ENCODE measurements around the gene PRMT7.

Gene PRMT7

DNA sequence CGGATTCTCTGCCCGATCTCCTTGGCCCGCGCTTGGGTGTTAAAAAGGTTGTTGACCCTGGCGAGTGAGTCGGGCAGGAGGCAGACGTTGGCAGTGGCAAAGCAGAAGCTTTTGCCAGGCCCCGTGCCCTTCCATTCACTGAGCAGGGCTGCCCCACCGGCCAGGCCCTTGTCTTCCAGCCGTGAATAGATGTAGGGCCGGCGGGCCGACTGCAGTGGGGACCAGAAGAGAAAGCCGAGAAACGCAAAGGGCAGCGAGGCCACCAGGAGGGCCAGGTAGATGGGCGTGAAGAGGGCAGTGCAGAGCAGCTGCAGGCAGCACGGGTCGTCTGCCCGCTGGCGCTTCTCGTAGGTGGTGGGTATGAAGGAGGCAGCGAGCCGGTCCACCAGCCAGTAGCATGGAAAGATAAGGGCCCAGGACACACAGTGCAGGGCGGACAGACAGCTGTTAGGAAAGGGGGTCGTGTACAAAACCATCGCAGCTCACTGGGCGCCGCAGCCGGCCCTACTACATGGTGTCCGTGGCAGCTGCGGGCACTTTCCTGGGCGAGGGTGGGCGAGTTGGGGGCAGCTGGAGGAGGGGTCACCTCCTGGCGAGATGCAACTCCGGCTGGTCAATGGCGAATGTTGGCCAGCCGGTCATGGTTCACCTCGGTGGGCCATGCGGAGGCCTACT lies 61.0 kb downstream of the PRMT7 start:
- H3K4me3 ChIP-seq (ENCODE audit: low read depth, low read length), result no peak overlapping the region
- H3K27me3 ChIP-seq (ENCODE audit: insufficient read depth, low read length), result no peaks in the 10 kb centered on the region
- no peaks in the 10 kb centered on the region for H3K36me3 ChIP-seq (ENCODE audit: insufficient read depth, low read length)
- no peak overlapping the region for H2AFZ ChIP-seq (ENCODE audit: low read length, unreplicated experiment)
- H3K79me2 ChIP-seq (ENCODE audit: control insufficient read depth, insufficient read depth, low read length, unreplicated experiment), result no peaks in the 10 kb centered on the region
- H3K27ac ChIP-seq (ENCODE audit: low read depth, low read length), result no peak overlapping the region
- H3K4me1 ChIP-seq (ENCODE audit: control insufficient read depth, insufficient read depth, low read length, unreplicated experiment), result no peaks in the 10 kb centered on the region

- Histone ChIP-seq H3K4me3 (ENCODE audit: low read depth, low read length) (no peak overlapping the region), H3K79me2 (ENCODE audit: control insufficient read depth, insufficient read depth, low read length, unreplicated experiment) (no peaks in the 10 kb centered on the region), H2AFZ (ENCODE audit: low read length, unreplicated experiment) (no peak overlapping the region), H3K36me3 (ENCODE audit: insufficient read depth, low read length) (no peaks in the 10 kb centered on the region), H3K27ac (ENCODE audit: low read depth, low read length) (no peak overlapping the region), H3K27me3 (ENCODE audit: insufficient read depth, low read length) (no peaks in the 10 kb centered on the region), H3K4me1 (ENCODE audit: control insufficient read depth, insufficient read depth, low read length, unreplicated experiment) (no peaks in the 10 kb centered on the region)
These were observed 61.5 kb downstream of the PRMT7 start for GRCh38 chr16:68372381-68372720.

DNA sequence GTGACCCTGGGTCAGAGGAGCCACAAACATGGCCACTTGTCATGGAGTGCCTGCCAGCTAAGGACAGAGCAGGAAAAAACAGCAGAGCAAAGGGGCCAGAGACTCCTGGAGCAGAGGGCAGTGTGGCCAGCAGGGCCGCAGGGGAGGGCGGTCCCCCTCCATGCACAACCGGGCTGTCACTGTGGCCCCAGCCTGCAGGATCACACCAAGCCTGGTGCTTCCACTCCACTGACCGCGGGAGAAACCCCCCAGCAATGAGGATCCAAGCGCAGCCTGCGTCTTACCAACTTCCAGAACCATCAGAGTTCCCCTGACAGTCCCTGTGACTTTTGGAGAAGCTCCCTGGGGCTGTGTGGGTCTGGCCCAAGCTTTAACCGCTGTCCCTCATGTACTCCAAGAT lies 62.0 kb downstream of the PRMT7 start:
- Histone ChIP-seq H3K79me2 (ENCODE audit: control insufficient read depth, insufficient read depth, low read length, unreplicated experiment) (no peaks in the 10 kb centered on the region), H3K36me3 (ENCODE audit: insufficient read depth, low read length) (no peaks in the 10 kb centered on the region), H3K4me3 (ENCODE audit: low read depth, low read length) (no peak overlapping the region), H2AFZ (ENCODE audit: low read length, unreplicated experiment) (no peak overlapping the region), H3K27me3 (ENCODE audit: insufficient read depth, low read length) (no peaks in the 10 kb centered on the region), H3K27ac (ENCODE audit: low read depth, low read length) (no peak overlapping the region), H3K4me1 (ENCODE audit: control insufficient read depth, insufficient read depth, low read length, unreplicated experiment) (no peaks in the 10 kb centered on the region)

- Histone ChIP-seq H3K4me3 (ENCODE audit: low read depth, low read length) (no peak overlapping the region), H3K27me3 (ENCODE audit: insufficient read depth, low read length) (no peaks in the 10 kb centered on the region), H3K4me1 (ENCODE audit: control insufficient read depth, insufficient read depth, low read length, unreplicated experiment) (no peaks in the 10 kb centered on the region), H3K79me2 (ENCODE audit: control insufficient read depth, insufficient read depth, low read length, unreplicated experiment) (no peaks in the 10 kb centered on the region), H3K27ac (ENCODE audit: low read depth, low read length) (no peak overlapping the region), H3K36me3 (ENCODE audit: insufficient read depth, low read length) (no peaks in the 10 kb centered on the region), H2AFZ (ENCODE audit: low read length, unreplicated experiment) (no peak overlapping the region)
These were observed 62.9 kb downstream of the PRMT7 start for GRCh38 chr16:68373528-68374245.

GRCh38 chr16:68374246-68374805 lies 63.5 kb downstream of the PRMT7 start:
- Histone ChIP-seq H2AFZ (ENCODE audit: low read length, unreplicated experiment) (no peak overlapping the region), H3K79me2 (ENCODE audit: control insufficient read depth, insufficient read depth, low read length, unreplicated experiment) (no peaks in the 10 kb centered on the region), H3K27me3 (ENCODE audit: insufficient read depth, low read length) (no peaks in the 10 kb centered on the region), H3K36me3 (ENCODE audit: insufficient read depth, low read length) (no peaks in the 10 kb centered on the region), H3K4me1 (ENCODE audit: control insufficient read depth, insufficient read depth, low read length, unreplicated experiment) (no peaks in the 10 kb centered on the region), H3K4me3 (ENCODE audit: low read depth, low read length) (no peak overlapping the region), H3K27ac (ENCODE audit: low read depth, low read length) (no peak overlapping the region)

DNA sequence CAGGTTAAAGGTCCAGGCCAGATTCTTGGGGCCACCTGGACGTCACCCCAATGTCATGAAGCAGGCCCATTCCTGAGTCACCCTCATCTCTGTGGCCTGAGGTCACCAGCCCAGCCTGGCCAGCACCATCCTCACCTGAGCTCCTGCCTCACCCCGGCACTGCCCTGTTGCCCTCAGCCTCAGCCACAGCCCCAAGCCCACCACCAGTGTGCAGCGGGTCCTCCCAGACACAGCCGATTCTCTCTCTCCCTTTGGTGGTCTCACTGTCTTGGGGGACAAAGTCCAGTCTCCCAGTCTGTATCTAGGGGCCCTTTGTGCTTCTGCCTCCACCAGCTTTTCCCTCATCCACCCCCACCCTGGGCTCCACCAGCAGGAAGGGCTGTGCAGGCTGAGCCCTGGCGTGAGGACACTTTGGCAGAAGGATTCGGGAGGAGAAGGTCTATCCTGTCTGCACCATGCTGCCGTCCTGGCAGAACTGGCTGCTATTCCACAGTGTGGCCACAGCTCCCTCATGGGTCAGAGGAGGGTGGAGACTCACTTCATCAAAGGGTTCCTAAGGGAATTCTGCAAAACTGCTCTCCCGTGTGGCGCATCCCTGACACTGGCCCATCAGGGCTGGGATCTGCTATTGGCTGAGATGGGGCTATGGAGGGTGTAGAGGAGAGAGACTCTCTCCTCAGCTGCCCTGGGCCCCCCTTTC lies 64.3 kb downstream of the PRMT7 start:
- Histone ChIP-seq H2AFZ (ENCODE audit: low read length, unreplicated experiment) (no peak overlapping the region), H3K27ac (ENCODE audit: low read depth, low read length) (no peak overlapping the region), H3K36me3 (ENCODE audit: insufficient read depth, low read length) (no peaks in the 10 kb centered on the region), H3K4me1 (ENCODE audit: control insufficient read depth, insufficient read depth, low read length, unreplicated experiment) (no peaks in the 10 kb centered on the region), H3K27me3 (ENCODE audit: insufficient read depth, low read length) (no peaks in the 10 kb centered on the region), H3K79me2 (ENCODE audit: control insufficient read depth, insufficient read depth, low read length, unreplicated experiment) (no peaks in the 10 kb centered on the region), H3K4me3 (ENCODE audit: low read depth, low read length) (no peak overlapping the region)

DNA sequence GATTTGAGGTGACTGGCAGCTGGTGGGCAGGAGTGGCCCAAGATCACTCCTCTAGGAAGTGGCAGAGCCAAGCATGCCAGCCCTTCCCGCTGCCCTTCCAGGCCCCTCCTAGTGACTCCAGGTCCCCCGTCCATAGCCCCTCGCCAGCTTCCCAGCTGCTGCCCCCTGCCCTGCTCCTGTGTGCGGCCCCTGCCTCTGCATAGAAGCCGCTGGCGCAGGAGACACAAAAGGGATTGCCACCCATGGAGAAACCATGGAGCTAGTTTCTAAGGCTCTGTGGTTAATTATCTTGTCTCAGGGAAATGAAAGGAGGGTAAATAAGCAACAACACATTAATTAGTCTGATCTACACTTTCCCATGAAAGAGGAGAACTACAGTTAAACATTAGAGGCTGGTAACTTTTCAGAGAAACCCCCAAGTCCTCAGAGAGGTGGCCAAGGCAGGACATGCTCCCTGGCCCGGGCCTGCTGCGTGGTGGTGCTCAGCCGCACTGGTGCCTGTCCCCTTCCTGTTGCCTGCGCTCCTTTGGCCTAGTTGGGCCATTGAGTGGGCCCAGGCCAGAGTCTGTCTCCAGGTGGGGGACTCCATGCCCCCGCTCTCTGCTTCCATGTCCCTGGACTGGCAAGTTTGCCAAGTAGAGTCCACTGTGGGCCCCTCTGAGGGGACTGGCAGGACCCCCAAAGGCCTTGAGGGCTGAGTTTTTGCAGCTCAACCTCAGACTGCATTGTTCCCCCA lies 65.2 kb downstream of the PRMT7 start:
- Histone ChIP-seq H3K36me3 (ENCODE audit: insufficient read depth, low read length) (no peaks in the 10 kb centered on the region), H2AFZ (ENCODE audit: low read length, unreplicated experiment) (no peak overlapping the region), H3K4me3 (ENCODE audit: low read depth, low read length) (no peak overlapping the region), H3K79me2 (ENCODE audit: control insufficient read depth, insufficient read depth, low read length, unreplicated experiment) (no peaks in the 10 kb centered on the region), H3K27ac (ENCODE audit: low read depth, low read length) (no peak overlapping the region), H3K27me3 (ENCODE audit: insufficient read depth, low read length) (no peaks in the 10 kb centered on the region), H3K4me1 (ENCODE audit: control insufficient read depth, insufficient read depth, low read length, unreplicated experiment) (no peaks in the 10 kb centered on the region)

DNA sequence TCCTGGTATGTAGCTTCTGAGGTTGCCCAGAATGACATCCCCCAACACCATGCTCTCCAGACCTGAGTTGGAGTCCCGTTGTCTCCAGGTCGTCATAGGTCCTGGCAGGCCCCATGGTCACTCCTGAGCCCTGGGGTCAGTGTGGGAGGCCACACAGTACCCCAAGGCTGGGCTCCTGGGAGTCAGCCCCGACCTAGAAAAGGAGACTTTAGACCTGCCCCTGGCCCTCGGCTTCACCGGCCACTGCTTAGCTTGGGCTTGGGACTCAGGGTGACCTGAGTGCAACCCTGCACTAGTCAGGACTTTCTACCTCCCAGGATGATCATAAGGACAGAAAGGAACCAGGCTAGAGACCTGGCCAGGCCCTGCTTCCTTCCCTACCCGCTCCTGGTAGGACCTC lies 65.8 kb downstream of the PRMT7 start:
- Histone ChIP-seq H3K79me2 (ENCODE audit: control insufficient read depth, insufficient read depth, low read length, unreplicated experiment) (no peaks in the 10 kb centered on the region), H3K27ac (ENCODE audit: low read depth, low read length) (no peak overlapping the region), H3K4me1 (ENCODE audit: control insufficient read depth, insufficient read depth, low read length, unreplicated experiment) (no peaks in the 10 kb centered on the region), H2AFZ (ENCODE audit: low read length, unreplicated experiment) (no peak overlapping the region), H3K27me3 (ENCODE audit: insufficient read depth, low read length) (no peaks in the 10 kb centered on the region), H3K4me3 (ENCODE audit: low read depth, low read length) (no peak overlapping the region), H3K36me3 (ENCODE audit: insufficient read depth, low read length) (no peaks in the 10 kb centered on the region)

DNA sequence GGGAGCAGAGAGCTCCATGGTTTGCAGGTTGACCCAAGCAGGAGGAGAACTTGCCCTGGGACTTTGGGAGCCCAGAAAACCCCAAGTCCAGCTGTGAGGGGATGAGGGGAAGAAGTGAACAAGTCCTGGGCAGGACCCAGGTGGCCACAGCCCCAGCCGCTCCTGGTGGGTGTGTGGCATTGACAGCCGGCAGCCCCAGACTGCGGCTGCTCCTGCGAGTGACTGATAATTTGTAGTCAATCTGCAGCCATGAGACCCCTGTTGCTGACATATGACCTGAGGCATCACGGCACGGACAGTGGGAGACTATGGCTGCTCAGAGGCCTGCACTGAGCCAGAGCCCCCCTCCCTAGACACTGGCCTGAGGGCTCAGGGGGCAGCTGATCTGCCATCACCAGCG lies 66.4 kb downstream of the PRMT7 start:
- no peak overlapping the region for H2AFZ ChIP-seq (ENCODE audit: low read length, unreplicated experiment)
- no peaks in the 10 kb centered on the region for H3K79me2 ChIP-seq (ENCODE audit: control insufficient read depth, insufficient read depth, low read length, unreplicated experiment)
- H3K4me1 ChIP-seq (ENCODE audit: control insufficient read depth, insufficient read depth, low read length, unreplicated experiment), result no peaks in the 10 kb centered on the region
- no peak overlapping the region for H3K27ac ChIP-seq (ENCODE audit: low read depth, low read length)
- no peak overlapping the region for H3K4me3 ChIP-seq (ENCODE audit: low read depth, low read length)
- H3K27me3 ChIP-seq (ENCODE audit: insufficient read depth, low read length), result no peaks in the 10 kb centered on the region
- no peaks in the 10 kb centered on the region for H3K36me3 ChIP-seq (ENCODE audit: insufficient read depth, low read length)

DNA sequence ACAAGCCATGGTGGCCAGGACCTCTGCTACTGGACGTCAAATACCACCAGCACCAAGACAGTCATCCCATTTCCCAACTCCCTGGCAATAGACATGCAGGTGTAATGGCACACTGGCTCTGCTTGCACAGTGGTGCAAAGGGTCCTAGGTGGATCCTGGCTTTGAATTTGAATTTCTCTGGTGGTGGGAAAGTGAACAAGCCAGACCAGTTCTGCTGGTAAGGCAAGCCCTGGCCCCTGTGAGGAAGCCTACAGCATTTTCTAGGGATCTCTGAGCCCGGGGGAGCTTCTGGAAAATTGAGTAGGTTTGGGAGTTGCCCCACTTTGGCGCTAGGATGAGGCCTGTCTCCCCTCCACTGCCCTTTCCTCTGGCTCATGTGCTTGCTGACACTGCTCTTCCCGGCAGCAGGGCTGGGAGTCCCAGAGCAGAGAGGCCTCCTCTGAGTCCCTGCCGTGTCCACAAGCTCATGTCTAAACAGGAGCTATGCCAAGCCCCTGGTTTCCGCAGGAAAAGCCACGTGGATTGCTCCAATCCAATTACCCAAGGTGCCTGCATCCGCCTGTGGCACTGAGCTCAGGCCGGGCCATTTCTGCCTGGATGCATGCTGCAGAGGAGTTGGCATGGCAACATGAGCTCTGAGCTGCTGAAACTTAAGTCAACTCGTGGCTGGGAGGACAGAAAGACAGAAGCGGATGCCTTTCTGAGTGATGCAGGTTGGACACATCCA lies 67.0 kb downstream of the PRMT7 start:
- no peaks in the 10 kb centered on the region for H3K27me3 ChIP-seq (ENCODE audit: insufficient read depth, low read length)
- H3K4me1 ChIP-seq (ENCODE audit: control insufficient read depth, insufficient read depth, low read length, unreplicated experiment), result no peaks in the 10 kb centered on the region
- no peak overlapping the region for H2AFZ ChIP-seq (ENCODE audit: low read length, unreplicated experiment)
- no peaks in the 10 kb centered on the region for H3K79me2 ChIP-seq (ENCODE audit: control insufficient read depth, insufficient read depth, low read length, unreplicated experiment)
- no peak overlapping the region for H3K4me3 ChIP-seq (ENCODE audit: low read depth, low read length)
- H3K27ac ChIP-seq (ENCODE audit: low read depth, low read length), result no peak overlapping the region
- H3K36me3 ChIP-seq (ENCODE audit: insufficient read depth, low read length), result no peaks in the 10 kb centered on the region
